ENCODE data around the gene SMARCD3.

SMARCD3 gene

DNA sequence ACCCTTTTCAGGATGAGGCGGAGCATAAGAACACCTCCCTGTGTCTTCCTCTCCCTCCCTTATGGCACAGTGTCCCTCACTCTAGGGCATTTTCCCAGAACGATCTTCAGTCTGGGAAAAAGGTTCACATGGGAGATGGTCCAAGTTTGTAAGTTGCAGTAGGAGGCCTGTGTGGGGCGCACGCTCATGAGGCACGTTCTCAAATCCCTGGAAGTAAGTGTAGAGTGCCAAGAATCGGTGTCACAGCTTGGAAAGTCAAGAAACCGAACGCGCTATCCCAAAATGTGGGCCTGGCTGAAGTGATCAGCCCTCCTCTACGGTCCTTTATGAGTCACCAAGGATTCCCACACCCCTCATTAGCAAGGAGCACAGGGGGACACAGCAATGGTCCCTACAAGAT is 23.9 kb upstream of the SMARCD3 start:
- DNase-seq, result no peak

DNA sequence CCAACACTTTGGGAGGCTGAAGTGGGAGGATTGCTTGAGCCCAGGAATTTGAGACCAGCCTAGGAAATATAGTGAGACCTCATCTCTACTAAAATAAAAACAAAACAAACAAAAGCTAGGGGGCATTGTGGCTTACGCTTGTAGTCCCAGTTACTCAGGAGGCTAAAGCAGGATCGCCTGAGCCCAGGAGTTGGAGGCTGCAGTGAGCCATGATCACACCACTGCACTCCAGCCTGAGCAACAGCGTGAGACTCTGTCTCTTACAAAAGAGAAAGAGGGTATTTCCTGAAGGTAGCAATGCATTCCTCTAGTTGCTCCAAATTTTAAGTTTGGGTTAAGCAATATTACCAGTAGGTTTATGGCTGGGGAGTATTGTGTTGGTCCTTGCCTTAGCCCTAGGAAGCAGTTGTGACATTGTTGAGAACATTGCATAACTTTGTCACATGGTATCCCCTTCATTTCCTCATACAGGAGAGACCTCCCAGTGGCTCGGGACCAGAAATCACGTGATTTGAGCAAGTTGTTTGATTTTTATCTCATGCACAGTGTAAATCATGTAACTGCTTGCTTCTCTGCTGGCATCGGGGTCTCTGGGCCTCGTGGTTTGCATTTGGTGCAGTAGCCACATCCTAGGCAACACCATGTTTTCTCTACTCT is 23.3 kb upstream of the SMARCD3 start:
- DNase-seq, result no peak

GRCh38 chr7:151269511-151269910 is 21.0 kb upstream of the SMARCD3 start:
- no peak for DNase-seq

DNA sequence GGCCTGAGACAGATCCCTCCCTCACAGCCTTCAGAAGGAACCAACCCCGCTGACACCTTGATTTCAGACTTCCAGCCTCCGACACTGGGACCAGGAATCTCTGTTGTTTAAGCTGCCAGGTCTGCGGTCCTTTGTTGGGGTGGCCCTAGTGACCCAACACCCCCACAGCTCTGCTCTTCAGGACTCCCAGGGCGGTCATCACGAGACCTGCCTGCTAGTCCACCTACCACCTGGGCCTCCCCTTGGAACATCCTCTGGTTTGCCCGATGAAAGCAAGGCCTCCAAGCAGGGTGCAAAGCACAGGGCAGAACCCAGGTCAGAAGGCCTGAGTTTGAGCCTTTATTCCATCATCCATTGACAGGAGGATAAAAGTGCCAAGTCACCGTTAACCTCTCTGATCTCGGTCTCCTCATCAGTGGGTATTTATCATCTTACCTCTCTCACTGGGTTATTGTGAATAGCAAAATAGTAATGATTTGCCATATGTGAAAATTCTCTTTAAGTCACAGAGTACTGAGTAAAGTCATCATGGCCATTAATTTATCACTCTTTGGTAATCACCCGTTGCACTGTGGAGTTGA is 16.9 kb upstream of the SMARCD3 start:
- no peak for DNase-seq

DNA sequence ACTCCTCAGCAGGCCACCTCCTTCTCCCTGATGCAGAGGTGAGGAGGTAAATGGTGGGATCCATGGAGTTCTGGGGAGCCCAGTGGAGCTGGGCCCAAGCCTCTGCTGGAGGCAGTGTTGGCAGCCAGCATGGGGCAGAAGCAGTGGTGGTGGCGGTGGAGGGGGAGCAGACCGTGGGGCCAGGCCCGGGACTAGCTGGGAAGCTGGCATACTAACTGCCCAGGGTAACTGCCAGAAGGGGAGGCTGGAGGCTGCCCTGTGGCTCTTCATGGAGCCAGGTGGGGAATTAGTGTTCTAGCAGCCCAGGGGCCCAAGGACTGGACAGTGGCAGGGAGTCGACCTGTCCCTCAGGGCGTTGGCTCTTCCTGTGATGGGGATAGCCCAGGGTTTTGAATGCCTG is 16.1 kb upstream of the SMARCD3 start:
- no peak for DNase-seq

DNA sequence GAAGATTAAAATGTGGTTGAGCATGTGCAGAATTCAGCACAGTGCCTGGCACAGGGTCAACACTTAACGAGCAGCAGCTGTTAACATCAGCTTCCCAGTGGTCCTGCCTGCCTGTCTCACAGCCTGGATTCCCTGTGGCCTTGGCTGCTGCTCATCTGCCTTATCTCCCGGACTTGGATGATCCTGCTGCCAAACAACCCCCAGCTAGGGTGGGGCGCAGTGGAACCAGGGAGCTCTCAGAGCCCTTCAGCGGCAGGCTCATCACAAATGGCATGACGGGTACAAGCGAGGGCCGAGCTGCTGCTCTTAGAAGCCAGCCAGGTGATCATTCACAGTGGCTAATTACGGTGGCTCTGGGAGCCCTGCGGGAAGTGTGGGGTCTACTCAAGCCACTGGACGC is 13.0 kb upstream of the SMARCD3 start:
- DNase-seq, result no peak

GRCh38 chr7:151260883-151261282 is 12.4 kb upstream of the SMARCD3 start:
- no peak for DNase-seq

- no peak for DNase-seq
These were observed 12.0 kb upstream of the SMARCD3 start for GRCh38 chr7:151260471-151260870.

- DNase-seq, result no peak
These were observed 9.5 kb upstream of the SMARCD3 start for GRCh38 chr7:151257990-151258389.

DNA sequence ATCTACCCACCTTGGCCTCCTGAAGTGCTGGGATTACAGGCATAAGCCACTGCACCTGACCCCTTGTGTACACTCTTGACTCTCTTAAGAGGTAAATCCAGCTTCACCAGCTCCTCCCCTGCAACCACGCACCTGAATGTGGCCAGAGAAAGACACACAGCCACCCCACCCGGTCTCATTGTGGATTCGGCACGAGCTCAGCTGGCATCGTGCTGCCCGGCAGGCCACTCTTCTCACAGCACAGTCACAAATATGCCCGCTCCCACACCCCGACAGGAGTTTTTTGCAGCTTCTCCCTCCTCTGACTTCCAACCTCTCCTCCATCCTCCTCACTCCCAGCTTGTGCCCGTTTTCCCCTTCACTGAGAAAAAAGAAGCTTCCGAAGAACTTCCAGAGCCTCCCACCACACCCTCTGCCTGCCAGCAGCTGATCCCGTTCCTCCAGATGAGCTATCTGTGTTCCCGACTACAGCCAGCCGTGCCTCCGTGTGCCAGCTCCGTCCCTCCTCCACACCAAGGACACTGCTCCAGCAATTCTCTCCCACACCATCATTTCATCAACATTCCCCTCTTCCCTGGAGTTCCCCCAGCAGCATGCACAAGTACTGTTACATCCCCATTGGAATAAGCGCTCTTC is 8.0 kb upstream of the SMARCD3 start:
- no peak for DNase-seq

GRCh38 chr7:151255390-151255789 is 6.9 kb upstream of the SMARCD3 start:
- no peak for DNase-seq

DNA sequence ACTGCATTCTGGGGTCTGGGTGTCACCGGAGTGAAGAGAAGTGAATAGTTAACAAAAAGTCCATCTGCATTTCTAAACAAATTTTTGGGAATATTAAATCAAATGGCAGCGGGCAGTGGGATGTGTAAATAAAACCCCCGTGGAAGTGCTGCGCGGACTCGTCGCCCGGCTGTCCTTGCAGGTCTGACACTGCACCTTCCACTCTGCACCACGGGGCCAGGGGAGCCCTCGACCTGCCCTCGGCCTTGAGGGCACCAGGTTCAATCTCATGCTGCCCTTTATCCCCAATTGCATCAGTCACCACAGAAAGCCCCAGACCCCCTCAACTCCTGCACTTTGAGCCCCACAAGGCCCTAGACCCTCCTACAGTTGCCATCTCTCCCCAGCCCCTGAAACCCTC is 6.4 kb upstream of the SMARCD3 start:
- no peak for DNase-seq

GRCh38 chr7:151254316-151254715 is 5.8 kb upstream of the SMARCD3 start:
- DNase-seq, result no peak

DNA sequence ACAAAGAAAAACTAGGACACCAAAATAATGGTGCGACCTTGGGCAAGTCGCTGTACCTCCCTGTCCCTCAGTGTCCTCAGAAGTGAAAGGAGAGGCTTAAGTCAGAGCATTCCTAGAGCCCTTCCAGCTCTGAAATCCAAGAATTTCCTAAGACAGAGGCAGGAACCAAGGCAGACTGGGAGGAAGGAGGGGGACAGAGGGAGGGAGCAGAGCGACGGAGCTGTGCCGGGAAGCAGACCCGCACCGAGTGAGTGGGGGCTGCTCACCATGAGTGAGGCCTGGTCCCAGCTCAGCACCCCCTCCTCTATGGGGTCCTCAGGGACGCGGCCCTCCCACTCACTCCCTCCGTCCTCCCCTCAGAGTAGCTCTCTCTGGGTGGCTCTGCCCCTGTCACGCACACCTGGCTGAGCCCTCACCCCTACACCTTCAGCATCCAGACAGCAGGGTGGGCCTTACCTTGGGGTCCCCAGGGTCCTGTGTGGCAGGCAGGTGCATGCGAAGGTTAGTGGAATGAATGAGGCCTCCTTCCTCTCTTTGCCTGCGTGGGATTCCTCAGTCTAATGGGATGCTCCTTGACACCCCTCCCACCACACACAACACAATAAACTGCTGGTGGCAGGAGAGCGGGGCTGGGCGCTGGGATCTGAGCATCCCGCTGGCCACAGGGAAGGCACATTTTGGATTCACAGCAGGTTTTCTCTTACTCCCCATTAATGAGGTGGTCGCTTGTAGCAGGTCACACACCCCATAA is 4.6 kb upstream of the SMARCD3 start:
- DNase-seq, result no peak

DNA sequence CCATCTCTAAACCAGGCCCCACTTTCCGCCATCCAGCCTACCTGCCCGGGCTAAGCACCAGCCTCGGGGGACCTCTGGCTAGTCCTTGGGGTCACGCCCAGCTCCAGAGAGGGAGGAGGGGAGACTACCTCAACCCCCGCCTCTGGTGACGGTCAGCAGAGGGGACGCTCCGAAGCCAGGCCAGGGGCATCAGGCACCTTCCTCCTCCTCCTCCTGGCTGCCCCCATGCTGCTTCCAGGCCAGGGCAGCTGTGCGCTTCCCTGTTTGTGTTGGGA is 4.0 kb upstream of the SMARCD3 start:
- DNase-seq, result no peak

DNA sequence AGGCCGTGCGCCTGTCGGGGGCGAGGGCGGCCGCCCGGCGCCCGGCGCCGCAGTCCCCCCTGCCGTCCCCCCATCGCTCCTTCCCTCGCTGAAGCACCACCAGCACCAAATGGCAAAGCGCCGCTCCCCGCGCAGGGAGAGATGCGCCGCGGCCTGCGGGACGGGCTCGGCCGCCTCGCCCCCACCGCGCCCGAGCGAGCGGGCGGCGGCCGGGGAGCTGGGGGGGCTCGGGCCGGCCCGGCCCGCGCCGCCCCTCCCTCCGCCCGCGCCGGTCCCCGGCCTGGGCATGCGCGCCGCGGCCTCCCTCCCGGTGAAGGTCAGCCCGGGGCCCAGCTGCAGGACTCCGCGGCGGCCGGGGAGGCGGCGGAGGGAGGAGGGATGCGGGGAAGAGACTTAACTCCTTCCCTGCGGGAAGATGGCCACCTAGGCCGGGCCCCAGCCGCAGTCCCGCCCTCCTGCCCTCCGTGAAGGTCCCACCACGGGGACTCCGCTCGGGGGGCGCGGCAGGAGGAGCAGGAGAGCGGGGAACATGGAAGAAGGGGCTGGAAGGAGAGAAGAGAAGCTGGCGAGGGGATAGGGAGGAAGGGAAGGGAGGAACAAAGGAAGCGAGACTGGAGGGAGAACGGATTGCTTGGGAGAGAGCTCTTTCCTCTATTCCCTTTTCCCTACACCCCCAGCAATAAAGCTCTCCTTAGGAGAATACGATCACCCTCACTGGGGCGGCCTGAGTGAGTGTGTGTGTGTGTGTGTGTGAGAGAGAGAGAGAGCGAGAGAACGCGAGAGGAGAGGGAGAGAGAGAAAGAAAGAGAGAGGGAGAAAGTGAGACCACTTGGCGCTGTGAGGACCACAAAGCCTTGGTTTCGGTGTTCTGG is 3.4 kb upstream of the SMARCD3 start:
- DNase-seq, result peak; percentile 89

DNA sequence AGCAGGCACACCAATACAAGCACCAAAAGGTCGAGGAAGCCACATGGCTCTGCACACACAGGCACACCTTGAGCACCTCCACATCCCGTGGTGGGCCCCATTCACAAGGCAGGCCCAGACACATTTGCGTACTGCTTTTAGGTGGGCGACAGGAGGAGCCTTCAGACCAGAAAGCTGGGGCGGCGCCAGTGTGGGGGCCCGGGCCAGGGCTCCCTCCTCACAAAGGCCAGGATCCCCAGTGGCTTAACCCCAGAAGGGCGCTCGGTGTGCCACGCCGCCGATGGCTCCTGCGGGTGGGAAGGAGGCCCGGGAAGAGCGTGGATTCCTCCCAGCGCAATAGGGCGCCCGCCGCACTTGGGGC is 2.8 kb upstream of the SMARCD3 start:
- peak; percentile 72 for DNase-seq

DNA sequence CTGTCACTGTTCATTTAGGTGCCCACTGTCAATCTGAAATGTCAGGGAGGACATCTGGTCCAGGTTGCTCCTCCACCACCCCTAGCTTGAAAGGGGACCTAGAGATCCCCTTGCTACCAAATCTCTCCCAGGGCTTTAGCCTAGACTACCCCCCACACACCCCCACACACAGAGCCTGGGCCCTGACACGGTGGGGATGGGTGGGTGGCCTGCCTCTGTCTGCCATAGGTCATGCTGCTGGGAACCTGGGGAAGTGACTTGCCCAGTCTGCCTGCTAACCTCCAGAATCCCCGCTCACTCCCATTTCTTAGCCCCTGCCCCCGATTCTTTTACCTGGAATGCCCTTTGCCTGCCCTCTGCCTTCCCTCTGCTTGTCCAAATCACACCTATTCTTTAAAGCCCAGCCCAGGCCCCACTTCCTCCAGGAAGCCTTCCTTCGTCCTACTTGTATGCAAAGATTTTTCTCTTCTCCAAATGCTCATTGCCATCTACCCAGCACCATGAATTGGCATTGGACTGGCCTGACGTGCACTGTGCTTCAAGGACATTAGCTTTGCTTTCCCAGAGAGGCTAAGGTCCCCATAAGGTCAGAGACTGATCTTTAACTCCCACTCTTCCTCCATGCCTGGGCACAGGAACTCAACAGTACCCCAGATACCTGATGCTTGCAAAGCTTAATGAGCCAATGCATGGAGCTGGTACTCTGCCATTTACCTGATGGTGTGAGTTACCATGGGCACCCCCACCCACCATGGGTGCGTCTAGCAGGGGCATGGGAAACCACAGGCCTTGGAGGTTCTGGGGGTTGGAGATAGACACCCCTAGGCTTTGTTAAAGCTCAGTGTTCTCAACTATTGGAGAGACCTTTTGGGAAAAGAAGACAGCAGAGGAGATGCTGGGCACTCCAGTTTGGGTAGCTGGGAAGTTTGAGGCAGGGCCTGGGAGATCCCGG is 2.0 kb upstream of the SMARCD3 start:
- DNase-seq, result no peak

DNA sequence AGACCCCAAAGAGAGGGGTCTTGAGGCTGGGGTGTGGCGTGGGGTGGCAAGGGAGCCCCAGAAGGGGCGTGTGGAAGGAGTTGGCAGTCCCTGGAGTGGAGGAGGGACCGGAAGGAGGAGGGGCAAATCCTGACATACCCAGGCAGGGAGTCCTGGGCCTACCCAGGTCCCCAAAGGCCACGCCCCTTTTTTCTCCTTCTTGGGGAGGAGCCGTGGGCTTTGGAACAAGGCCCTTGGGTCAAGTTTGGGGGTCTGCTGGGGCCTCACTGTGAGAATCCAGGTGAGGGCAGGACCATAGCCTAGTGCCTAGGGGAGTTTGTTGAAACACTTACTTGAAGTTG is 1.2 kb upstream of the SMARCD3 start:
- DNase-seq, result peak; percentile 81

DNA sequence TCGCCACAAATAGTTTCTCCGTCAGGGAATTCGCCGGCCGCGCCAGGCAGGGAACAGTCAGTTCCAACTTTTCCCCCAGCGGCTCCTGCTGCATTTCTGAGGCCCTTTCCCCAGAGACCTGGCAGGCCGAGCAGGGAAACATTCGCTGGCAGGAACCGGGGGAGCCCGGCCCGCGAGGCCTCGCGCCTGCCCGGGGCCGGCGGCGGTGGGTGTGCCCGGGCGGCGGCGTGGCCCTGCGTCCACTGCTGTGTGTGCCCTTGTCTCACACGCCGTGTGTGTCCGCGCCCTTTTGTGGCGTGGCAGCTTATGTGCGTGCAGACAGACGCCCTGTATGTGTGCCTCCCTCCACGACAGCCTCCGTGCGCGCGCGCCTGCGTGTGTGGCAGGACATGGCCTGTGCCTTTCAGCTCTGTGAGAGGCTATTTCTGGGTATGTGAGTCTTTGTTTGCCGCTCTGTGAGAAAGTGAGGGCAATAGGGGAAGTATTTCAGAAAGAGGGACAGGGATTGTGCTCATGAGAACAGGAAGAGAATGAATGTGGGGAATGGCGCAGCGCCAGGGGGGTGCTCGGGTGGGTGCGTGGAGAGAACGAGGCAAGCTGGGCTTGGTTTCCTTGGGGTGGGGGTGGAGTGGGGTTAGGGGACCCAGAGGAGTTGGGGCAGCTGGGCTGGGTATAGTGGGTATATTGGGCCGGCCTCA is 689 bp upstream of the SMARCD3 start:
- peak; percentile 77 for DNase-seq

GRCh38 chr7:151247611-151248345 is 716 bp downstream of the SMARCD3 start:
- DNase-seq, result peak; percentile 63
